NCI-H69 (cell line): ENCODE data around the gene LRRC45.

Source experiments
- DNase-seq: peaks from one replicate; lab custom pipeline; 2025; lab: John Stamatoyannopoulos, UW

The LRRC45 gene

DNA sequence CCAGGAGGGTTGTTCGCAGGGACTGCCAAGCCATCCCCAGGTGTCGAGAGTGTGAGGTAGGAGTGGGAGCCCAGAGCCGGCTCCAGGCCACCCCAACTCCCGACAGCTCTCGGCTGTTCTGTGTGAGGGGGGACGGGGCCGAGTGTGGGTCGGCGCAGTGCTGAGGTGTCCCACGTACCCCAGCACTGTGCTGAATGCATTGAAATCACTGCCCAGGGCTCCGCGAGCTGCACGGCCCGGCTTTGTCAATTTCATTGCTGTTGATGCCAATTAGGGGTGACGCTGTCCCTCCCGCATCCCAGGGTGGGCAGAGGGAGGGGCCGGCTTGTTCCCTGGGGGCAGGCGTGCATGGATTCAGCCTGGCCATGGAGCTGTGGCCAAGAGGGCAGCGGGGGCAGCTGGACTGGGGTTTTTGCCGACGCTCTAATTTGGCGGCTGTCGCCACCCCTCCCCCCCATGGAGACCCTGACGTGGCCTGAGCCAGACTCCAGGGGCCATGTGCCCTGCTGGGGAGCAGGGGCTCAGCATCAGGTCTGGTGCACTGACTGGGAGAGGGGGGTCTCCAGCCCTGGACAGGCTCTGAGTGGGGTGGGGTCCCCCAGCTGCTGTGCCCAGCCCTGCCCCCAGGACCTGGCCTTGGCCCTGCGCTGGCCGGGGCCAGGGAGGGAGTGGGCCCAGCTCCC lies 14.7 kb upstream of the LRRC45 start:
- DNase-seq, result no peak

DNA sequence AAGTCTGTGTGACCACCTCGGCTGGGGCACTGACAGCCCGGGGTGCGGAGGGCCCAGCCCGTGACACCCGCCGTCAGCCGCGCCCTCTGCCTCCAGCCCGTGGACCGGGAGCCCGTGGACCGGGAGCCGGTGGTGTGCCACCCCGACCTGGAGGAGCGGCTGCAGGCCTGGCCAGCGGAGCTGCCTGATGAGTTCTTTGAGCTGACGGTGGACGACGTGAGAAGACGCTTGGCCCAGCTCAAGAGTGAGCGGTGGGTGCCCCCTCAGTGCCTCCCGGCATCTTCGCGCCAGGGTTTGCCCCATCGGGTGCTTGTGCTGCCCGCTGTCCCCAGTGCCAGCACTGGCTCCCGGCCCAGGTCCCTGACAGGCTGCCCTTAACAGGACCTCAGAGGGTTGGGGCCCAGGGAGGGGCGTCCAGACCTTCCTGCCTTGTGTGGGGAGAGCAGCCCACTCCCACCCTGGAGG lies 14.1 kb upstream of the LRRC45 start:
- no peak for DNase-seq

DNA sequence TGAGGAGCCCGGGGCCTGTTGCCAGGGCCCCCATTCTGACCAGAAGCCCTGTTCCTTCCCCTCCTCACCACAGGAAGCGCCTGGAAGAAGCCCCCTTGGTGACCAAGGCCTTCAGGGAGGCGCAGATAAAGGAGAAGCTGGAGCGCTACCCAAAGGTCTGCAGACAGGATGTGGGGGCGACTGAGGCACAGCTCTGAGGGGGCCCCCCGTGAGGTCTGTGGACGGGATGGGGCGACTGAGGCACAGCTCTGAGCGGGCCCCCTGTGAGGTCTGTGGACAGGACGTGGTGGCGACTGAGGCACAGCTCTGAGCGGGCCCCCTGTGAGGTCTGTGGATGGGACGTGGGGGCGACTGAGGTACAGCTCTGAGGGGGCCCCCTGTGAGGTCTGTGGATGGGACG lies 13.7 kb upstream of the LRRC45 start:
- no peak for DNase-seq

DNA sequence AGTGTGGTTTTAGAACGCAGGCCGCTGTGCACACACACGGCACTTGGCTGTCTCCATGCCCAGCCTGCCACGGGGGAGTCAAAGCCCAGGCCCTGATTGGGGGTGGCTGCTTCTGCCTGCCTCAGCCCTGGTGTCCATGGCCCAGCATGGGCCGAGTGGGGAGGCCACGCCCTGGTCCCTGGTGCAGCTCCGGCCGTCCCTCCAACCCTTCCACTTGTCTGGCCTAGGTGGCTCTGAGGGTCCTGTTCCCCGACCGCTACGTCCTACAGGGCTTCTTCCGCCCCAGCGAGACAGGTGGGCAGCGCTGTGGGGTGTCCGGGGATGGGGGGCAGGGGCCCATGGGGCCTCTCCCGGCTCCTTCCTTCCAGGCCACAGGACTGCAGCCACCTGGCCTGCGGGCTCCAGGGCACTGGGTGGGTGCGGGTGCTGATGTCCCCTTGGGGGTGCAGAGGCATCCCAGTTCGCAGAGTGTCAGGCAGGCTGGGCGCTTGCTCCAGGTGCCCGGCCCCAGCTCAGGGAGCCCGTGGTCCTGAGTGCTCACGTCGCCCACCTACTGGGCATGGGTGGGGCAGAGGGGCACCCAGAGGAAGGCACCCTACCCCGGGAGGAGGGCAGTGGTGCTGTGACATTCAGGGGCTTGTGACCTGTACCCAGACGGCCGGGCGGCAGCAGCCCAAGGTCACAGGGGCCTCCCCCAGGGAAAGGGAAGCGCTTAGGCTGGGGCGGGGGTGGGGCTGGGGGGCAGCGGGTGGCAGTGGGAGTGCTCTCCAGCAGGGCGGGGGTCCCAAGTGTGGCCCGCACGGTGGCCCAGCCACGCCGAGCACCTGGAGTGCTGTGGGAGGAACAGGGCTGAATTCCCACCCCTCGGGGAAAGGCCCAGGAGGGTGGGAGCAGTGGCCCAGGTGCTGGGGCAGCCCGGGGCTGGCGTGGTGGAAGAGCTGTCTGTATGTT lies 12.3 kb upstream of the LRRC45 start:
- DNase-seq, result no peak

DNA sequence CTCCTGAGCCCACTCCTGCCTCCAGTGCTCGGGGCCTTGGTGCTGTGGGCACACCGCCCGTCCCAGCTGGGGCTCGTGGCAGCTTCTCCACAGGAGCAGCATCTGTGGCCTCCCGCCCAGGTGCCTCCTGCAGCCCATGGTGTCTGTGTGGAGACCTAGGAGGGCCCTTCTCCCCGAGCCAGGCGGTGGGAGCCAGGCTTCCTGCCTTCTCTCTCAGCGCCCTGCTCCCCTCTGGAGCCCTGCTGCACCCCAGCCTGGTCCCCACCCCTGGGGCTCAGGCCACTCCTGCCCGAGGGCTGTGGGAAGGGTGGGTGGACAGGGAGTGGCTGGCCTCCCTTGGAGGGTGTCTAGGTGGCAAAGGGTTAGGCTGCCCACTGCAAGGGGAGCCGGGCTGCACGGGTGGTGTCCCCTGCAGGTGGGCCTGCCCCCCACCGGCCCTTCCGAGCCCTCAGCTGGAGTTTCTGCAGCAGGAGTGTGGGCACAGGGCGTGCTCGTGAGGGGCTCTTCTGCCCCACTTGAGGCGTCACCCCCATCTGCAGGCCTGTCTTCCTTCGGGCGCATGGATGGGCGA lies 11.4 kb upstream of the LRRC45 start:
- no peak for DNase-seq

DNA sequence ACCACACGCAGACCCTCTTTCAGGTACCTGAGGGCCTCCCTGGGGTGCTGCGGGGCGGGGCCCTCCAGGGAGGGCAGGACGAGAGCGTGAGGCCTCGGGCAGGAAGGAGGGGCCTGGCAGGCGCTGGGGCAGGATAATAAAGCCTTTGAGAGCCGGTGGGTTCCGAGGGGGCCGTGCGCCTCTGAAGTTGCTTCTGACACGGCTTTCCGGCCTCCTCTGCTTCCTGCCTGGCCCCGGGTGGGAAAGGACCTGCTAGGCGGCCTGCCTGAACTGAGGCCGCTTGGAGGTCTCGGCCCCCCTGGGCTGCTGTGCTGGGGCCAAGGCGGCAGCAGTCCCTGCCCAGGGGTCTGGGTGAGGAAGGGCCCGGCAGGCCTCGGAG lies 10.9 kb upstream of the LRRC45 start:
- DNase-seq, result no peak

DNA sequence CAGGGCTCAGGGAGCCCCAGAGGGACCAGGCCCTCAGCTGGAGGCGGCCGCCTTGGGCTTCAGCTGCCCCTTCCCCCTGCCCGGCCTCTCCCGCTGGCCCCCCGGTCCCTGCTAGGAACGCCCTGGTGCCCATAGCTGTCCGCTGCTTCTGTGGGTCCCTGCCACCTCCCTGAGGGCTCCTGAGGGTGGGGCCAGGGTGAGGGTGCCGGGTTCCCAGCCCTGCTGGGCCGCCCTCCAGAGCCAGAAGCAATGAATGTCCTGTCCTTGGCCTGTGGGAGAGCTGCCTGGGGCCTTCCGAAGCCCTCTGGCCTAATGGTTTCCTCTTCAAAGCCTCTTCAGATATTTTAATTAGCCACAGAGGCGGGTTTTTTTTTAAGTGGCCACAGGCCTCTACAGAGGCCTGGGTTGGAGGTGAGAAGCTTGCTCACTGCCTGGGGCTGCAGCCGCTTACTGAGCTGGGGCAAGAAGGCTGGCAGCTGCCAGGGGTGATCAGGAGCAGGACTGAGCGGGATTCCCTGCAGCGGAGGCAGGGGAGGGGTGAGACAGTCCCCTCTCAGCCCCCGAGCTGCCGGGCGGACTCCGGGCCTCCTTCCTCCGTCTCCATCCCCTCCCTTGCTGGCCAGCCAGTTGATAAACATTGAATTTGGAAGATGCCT lies 10.3 kb upstream of the LRRC45 start:
- DNase-seq, result no peak

DNA sequence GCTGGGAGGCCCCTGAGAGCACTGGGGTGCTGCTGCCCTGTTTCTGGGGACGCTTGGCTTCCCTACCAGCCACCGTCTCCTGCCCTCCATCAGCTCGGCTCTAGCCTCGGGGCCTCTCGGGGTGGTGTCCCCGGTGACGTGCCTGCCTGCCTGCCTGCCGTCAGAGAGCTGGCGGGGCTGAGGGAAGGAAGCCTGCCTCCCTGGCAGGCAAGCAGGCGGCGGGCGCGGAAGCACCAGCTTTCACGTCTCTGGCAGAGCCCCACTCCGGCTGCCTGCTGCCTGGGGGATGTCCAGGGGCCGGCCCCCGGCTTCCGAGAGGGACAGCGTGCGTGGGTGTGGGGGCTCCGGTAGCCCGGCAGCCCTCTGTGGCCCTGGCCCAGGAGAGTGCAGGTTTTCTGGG lies 9.8 kb upstream of the LRRC45 start:
- DNase-seq, result no peak

DNA sequence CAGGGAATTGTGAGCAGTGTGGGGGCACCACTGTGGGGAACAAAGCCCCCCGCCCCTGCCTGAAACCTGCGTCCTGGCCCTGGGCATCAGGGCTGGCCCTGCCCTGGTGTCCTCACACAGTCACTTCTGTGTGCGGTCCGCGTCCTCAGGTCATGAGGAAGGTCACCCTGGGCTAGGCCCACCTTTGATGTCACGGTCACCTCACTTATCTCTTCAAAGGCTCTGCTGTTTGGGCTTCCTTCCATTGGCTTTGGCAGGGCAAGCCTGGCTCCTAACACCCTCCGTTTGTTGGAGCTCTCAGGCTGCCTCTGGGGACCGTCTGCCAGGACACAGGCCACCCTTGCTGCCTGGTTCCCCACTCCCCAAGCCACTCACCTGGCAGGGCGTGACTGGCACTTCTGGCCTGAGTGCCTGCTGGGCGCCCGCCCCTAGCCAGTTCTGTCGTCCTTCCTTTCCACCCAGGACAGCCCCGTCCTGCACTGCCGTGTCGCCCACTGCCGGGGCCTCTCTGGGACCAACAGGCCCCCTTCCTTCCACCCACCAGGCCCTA lies 9.3 kb upstream of the LRRC45 start:
- no peak for DNase-seq

DNA sequence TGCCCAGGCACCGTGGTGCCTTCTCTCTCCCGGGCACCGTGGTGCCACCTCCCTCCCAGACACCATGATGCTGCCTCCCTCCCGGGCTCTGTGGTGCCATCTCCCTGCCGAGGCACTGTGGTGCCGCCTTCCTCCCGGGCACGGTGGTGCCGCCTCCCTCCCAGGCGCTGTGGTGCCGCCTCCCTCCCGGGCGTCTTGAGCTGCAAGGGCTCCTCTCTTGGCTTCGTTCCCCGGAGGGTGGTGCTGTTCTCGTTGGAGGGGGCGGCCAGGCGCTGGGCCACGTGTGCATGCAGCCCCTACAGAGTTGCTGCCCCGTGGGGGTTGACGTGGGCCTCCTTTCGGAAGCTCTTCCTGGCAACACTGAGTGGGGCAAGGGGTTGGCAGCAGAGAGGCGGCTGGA lies 8.7 kb upstream of the LRRC45 start:
- DNase-seq, result peak; percentile 63

DNA sequence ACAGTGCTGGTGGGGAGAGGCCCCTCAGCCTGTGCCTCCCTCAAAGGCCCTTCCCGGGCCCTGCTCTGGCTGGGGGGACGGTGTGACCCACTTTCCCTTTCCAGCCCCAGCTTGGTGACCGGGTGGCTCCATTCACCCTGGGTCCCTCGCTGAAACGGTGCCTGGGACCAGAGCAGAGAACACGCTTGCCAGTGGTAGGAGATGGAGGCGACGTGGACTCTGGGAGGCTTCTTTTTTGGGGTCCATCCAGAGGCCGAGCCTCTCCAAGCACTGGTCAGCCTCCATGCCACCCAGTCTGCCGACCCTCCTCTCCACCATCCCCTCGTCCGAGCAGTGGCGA lies 8.2 kb upstream of the LRRC45 start:
- no peak for DNase-seq

DNA sequence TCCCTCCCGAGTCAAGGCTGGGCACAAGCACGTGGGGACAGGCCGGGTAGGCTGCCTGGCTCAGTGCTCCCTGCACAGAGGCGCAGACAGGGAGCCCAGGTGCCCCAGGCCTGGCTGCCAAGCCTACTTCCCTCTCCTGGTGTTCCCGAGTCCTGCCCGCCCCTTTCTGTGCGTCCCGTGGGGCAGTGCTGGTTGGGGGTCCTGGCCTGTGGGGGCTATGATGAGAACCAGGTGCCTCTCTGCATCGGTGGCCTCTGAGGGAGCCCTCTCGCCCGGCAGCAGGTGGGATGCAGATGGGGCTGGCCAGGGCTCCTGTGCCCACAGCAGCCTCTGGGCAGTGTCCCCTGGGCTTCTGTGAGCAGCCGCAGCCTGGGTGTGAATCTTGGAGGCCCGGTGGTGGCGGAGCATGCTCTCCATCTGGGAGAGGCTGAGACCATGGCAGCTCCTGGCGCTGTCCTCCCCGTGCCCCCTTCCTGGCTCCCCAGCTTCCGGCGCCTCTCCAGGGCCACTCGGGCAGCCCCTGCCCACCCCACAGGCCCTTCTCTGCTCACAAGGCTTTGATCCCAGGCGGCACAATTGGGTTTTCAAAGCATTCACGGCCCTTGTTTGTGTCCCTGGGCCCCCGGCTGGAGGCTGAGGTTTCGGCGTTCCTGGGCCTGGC lies 7.7 kb upstream of the LRRC45 start:
- no peak for DNase-seq

DNA sequence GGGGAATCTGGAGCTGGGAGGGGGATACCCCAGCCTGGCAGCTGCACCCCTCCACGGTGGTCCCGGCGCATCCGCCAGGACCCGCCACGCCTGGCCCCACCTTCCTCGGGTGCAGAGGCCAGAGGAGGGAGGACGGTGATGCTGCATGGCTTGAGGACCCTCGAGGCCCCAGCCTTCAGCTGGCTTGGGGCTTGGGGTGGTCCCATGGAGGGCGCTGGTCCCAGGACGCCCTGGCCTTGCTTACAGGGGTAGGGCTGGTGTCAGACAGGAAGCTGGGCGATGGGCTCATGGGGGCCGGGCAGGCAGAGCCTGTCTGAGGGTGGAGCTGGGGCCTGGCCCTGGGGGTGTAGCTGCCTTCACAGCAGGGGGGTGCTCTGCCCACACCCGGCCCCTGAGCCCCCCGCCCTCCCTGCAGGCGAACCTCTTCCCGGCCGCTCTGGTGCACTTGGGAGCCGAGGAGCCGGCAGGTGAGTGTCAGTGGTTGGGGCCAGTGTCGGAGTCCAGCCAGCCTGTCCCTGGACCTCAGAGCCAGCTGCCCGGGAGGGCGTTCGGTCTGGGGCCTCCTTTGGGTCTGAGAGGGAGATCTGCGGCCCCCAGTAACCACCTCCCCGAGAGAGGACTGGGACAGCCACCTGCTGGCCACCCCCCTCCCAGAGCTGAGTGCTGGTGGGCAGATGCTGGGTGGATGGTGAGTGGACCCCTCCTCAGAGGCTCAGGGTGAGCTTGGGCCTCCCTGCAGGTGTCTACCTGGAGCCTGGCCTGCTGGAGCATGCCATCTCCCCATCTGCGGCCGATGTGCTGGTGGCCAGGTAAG lies 6.8 kb upstream of the LRRC45 start:
- DNase-seq, result no peak

DNA sequence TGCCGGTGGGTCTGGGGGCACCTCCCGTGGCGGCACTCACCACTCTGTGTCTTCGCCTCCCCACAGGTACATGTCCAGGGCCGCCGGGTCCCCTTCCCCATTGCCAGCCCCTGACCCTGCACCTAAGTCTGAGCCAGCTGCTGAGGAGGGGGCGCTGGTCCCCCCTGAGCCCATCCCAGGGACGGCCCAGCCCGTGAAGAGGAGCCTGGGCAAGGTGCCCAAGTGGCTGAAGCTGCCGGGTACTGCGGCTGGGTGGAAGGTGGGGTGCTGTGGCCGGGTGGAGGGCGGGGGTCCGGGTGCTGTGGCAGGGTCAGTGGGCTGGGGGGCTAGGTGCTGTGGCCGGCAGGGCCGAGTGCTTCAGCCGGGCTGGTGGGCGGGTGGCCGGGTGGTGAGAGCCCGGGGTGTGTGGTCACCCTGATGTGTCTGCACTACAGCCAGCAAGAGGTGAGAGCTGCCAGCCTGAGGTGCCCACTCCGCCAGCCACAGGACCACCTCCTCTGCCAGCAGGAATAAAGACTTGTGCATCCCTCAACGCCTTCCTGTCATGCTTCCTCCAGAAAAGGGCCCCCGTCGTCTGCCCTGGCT lies 6.1 kb upstream of the LRRC45 start:
- DNase-seq, result no peak

DNA sequence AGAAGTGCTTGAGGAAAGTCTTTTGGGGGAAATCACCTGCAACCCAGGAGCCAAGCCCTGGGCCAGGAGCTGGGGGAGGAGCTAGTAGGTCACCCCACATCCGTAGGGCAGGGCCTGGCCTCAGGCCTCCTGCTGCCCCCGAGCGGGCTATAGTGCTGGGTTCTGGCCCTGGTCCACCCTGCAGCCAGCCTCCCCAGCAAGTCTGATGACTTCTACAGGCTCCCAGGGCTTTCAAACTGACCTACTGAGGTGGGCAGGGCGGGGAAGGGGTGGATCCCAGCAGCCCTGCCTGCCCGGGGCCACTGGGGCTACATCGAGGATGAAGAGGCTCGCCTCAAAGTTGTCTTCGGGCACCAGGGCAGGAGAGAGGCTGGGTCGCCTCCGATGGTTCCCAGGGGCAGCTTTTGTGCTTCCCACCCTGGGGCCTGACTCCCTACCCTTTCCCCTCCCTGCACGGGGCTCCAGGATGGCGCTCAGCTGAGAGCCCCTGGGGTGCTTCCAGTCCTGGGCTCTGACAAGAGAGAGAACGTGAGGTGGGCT lies 5.4 kb upstream of the LRRC45 start:
- DNase-seq, result no peak

DNA sequence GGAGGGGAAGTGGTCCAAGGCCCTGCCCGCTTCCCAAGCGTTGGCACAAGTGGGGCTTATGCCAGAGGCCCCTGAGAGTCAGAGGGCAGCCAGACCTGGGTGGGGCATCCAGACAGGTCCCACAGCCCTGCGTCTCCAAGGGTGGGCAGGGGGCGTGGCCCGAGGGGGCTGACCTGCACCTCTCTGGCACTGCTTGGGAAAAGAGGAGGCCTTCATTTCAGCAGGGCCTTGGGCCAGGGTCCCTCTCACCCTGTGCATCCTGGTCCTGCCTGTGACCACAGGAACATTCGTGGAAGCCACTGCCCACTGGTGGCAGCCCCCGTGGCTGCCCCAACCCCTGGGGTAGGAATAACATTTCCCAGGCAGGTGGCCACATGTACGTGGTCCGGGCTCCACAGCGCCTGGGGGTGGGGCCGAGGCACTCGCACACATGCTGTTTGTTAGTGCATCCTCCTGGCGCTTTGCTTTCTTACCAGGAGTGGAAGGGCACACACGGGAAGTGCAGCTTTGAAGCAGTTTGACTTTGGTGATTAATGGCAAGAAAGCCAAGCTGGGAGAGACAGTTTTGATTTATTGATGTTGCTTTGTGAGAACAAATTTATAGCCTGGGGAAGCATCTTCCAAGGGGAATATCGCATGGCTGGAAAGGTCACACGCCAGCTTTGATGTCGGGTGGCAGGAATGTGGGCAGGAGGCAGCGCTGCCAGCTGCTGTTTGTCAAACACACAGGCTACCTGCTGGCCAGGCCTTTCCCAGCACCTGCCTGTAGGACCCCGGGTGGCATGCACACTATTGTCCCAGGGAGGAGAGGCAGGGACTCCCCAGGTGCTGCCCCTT lies 4.7 kb upstream of the LRRC45 start:
- peak; percentile 96 for DNase-seq

DNA sequence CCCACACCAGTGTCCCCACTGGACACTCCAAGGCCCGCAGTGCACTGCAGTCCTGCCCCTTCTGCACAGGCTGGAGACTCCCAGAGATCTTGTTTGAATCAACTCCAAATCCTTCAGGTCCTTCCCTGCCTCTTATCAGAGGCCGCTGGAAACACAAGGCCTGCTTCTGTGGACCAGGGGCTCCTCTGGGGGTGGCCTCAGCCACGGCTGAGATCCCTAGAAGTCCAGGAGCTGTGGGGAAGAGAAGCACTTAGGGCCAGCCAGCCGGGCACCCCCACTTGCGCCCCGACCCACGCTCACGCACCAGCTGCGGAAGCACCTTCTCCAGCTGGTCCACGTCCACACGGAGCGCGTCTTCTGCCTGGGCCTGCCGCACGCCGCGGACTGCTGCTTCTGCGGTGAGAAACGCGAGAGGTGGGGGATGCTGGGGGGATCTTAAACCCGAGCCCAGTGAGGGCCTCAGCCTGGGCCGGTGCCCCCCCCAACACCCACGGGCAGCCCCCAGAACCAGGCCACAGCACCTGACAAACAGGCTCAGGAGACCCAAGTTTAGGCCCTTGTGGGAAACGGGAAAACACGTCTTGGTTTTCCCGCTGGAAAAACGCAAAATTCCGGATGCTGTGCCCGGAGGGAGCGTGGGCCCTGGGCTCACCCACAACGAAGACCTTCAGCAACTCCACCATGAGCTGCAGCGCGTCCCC lies 4.0 kb upstream of the LRRC45 start:
- no peak for DNase-seq

DNA sequence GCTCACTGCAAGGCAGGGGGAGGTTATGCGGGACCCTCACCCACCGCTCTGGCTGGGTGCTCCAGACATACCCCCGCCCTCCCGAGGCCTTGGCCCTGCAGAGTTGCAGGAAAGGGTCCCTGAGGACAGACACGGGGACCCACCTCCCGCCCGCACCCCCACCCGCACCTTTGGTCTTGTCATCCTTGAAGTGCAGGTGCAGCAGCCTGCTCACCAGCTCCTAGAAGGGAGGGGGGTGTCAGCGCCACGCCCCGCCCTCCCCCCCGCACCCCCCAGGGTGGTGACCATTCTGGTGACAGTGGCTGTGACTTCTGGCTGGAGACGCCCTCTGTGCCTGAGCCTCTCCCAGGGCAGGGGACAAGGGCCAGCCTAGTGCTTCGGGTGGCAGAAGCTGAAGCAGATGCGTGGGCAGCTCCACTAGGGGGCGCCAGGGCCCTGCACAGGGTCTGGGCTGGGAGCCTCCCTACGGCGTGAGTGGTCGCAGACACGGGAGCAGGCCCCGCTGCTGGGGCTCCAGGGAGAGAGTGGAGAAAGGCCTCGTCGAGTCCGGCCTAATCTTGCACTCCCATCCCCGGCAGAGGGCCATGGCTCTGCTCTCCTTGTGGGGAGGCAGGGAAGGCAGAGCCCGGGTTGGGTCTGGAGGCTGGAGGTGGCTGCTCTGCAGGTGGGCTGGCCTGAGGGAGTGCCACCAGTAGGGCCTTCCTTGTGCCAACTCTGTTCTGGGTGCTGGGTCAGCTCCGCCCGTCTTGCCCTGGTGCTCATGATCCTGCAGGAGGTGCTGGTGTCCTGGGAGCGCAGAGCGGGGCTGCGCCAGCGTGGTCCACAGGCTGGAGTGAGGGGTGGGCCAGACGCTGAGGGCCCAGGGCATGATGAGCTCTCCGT lies 3.2 kb upstream of the LRRC45 start:
- peak; percentile 72 for DNase-seq
